Measurements from ENCODE around the gene NR1H2. TPM values are rescaled to one million over a fixed set of nuclear protein-coding genes. Genes with fewer than 3 reads are reported as not detected.
"Not testable (repeated sequence)": the region's sequence is repeated elsewhere in the genome, so short reads cannot be mapped to it uniquely, and the experiment has no call there.

Gene NR1H2
- total RNA-seq, 1 donor from 2014 or later = 44.2 TPM

- H3K4me3 ChIP-seq (ENCODE audit: low read depth, low read length) = peak within 1 kb of the TSS; percentile 12
- H3K27me3 ChIP-seq (ENCODE audit: control insufficient read depth, insufficient read depth, low read length) = peaks cover 31% of the 10 kb centered on the region
- TF ChIP-seq, protein P1, sequence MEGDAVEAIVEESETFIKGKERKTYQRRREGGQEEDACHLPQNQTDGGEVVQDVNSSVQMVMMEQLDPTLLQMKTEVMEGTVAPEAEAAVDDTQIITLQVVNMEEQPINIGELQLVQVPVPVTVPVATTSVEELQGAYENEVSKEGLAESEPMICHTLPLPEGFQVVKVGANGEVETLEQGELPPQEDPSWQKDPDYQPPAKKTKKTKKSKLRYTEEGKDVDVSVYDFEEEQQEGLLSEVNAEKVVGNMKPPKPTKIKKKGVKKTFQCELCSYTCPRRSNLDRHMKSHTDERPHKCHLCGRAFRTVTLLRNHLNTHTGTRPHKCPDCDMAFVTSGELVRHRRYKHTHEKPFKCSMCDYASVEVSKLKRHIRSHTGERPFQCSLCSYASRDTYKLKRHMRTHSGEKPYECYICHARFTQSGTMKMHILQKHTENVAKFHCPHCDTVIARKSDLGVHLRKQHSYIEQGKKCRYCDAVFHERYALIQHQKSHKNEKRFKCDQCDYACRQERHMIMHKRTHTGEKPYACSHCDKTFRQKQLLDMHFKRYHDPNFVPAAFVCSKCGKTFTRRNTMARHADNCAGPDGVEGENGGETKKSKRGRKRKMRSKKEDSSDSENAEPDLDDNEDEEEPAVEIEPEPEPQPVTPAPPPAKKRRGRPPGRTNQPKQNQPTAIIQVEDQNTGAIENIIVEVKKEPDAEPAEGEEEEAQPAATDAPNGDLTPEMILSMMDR (IDR thresholded peaks at IDR 0.05; ENCODE audit: insufficient read depth, low read length, severe bottlenecking) = no peak
- no peak for FAIRE-seq
- H3K36me3 ChIP-seq (ENCODE audit: control insufficient read depth, insufficient read depth, low read length) = no peaks in the 10 kb centered on the region
- DNase-seq (ENCODE audit: low read depth) = peak; percentile 67
These were observed 46.9 kb upstream of the NR1H2 start, which contains the start of gene KCNC3 for GRCh38 chr19:50329146-50329925. TSS of gene KCNC3 (minus strand) at chr19:50329377. CDS start at chr19:50329082, 295 bp downstream.

GRCh38 chr19:50329926-50330294 is 46.3 kb upstream of the NR1H2 start:
- H3K4me3 ChIP-seq (ENCODE audit: low read depth, low read length); FAIRE-seq; H3K36me3 ChIP-seq (ENCODE audit: control insufficient read depth, insufficient read depth, low read length); DNase-seq (ENCODE audit: low read depth): not testable (repeated sequence)
- peaks cover 31% of the 10 kb centered on the region for H3K27me3 ChIP-seq (ENCODE audit: control insufficient read depth, insufficient read depth, low read length)

GRCh38 chr19:50330365-50331078 is 45.7 kb upstream of the NR1H2 start:
- no peak for DNase-seq (ENCODE audit: low read depth)
- Histone ChIP-seq H3K36me3 (ENCODE audit: control insufficient read depth, insufficient read depth, low read length) (no peaks in the 10 kb centered on the region), H3K27me3 (ENCODE audit: control insufficient read depth, insufficient read depth, low read length) (peaks cover 31% of the 10 kb centered on the region), H3K4me3 (ENCODE audit: low read depth, low read length) (no peak overlapping the region)
- TF ChIP-seq, protein P1 (IDR thresholded peaks at IDR 0.05; ENCODE audit: insufficient read depth, low read length, severe bottlenecking) = no peak
- no peak for FAIRE-seq

DNA sequence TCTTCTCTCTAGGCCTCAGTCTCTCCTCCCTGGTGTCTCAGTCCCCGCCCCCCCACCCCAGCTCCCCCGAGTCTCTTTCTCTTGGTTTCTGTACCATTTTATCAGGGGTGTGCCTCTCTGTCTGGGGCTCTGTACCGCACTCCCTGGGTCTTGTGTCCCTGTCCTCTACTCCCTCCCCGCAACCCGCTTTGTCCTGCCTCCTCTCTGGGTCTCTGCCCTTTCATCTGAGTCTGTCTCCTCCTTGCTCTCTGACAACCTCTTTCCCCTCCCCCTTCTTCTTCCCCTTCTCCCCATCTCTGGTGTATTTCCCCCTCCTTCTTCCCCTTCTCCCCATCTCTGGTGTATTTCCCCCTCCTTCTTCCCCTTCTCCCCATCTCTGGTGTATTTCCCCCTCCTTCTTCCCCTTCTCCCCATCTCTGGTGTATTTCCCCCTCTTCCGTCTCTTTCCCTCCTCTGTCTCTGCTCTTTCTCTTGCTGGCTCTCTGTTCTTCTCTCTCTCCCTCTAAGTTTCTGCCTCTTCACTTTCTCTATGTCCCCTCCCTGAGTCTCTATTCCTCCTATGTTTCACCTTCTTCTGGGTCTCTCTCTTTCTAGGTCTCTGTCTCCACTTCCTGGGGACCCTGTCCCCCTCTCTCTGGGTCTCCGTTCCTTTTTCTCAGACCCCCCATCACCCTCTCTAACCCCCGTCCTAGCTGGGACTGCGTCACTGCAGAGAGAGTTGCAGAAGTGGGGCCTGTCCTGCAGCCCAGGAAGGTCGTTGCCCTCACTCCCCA is 44.9 kb upstream of the NR1H2 start:
- no peaks in the 10 kb centered on the region for H3K36me3 ChIP-seq (ENCODE audit: control insufficient read depth, insufficient read depth, low read length)
- FAIRE-seq (no peak), DNase-seq (ENCODE audit: low read depth) (no peak)
- no peak overlapping the region for H3K4me3 ChIP-seq (ENCODE audit: low read depth, low read length)
- TF ChIP-seq, protein P1 (IDR thresholded peaks at IDR 0.05; ENCODE audit: insufficient read depth, low read length, severe bottlenecking) = no peak
- peaks cover 31% of the 10 kb centered on the region for H3K27me3 ChIP-seq (ENCODE audit: control insufficient read depth, insufficient read depth, low read length)

DNA sequence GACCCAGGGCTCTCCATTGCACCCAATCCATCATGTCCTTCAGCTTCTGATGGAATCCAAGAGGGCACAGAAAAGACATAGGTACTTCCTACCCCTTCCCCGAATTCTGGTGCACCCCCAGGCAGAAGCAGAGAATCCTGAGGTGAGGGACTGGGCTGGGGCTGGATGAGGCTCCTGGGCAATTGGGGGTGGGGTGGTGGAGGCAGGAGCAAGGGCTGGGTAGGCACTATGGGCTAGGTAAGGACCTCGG is 44.3 kb upstream of the NR1H2 start:
- no peak overlapping the region for H3K4me3 ChIP-seq (ENCODE audit: low read depth, low read length)
- DNase-seq (ENCODE audit: low read depth) (no peak), FAIRE-seq (no peak)
- no peaks in the 10 kb centered on the region for H3K36me3 ChIP-seq (ENCODE audit: control insufficient read depth, insufficient read depth, low read length)
- H3K27me3 ChIP-seq (ENCODE audit: control insufficient read depth, insufficient read depth, low read length) = peaks cover 31% of the 10 kb centered on the region
- TF ChIP-seq, protein P1 (IDR thresholded peaks at IDR 0.05; ENCODE audit: insufficient read depth, low read length, severe bottlenecking) = no peak
